ENCODE data around the gene IDH3G.

IDH3G gene

GRCh38 chrX:153741446-153741845 lies 52.7 kb downstream of the IDH3G start:
- Mint-ChIP-seq H3K27me3 (peaks cover 1% of the 10 kb centered on the region), H3K4me1 (peaks cover 12% of the 10 kb centered on the region), H3K27ac (no peak overlapping the region), H3K4me3 (no peak overlapping the region), H3K36me3 (no peaks in the 10 kb centered on the region), H3K9me3 (no peaks in the 10 kb centered on the region)

GRCh38 chrX:153740631-153741222 lies 53.4 kb downstream of the IDH3G start:
- Mint-ChIP-seq H3K36me3 (no peaks in the 10 kb centered on the region), H3K4me3 (no peak overlapping the region), H3K27me3 (no peaks in the 10 kb centered on the region), H3K4me1 (peaks cover 12% of the 10 kb centered on the region), H3K9me3 (no peaks in the 10 kb centered on the region), H3K27ac (no peak overlapping the region)

GRCh38 chrX:153739754-153740486 lies 54.3 kb downstream of the IDH3G start:
- peaks cover 20% of the 10 kb centered on the region for H3K4me1 Mint-ChIP-seq
- no peaks in the 10 kb centered on the region for H3K27me3 Mint-ChIP-seq
- H3K4me3 Mint-ChIP-seq: peak overlapping the region; percentile 4
- no peaks in the 10 kb centered on the region for H3K9me3 Mint-ChIP-seq
- peaks cover under 1% of the 10 kb centered on the region for H3K36me3 Mint-ChIP-seq
- peak overlapping the region; percentile 17 for H3K27ac Mint-ChIP-seq

GRCh38 chrX:153738056-153738605 lies 56.0 kb downstream of the IDH3G start:
- Mint-ChIP-seq H3K27me3 (no peaks in the 10 kb centered on the region), H3K4me1 (peaks cover 21% of the 10 kb centered on the region), H3K9me3 (no peaks in the 10 kb centered on the region), H3K36me3 (peaks cover 2% of the 10 kb centered on the region), H3K27ac (no peak overlapping the region), H3K4me3 (no peak overlapping the region)

GRCh38 chrX:153736871-153737441 lies 57.2 kb downstream of the IDH3G start:
- Mint-ChIP-seq H3K4me3 (no peak overlapping the region), H3K9me3 (no peaks in the 10 kb centered on the region), H3K4me1 (peaks cover 21% of the 10 kb centered on the region), H3K36me3 (peaks cover 2% of the 10 kb centered on the region), H3K27me3 (no peaks in the 10 kb centered on the region), H3K27ac (no peak overlapping the region)

GRCh38 chrX:153736071-153736820 lies 57.9 kb downstream of the IDH3G start:
- H3K4me3 Mint-ChIP-seq: no peak overlapping the region
- peaks cover 27% of the 10 kb centered on the region for H3K4me1 Mint-ChIP-seq
- H3K27me3 Mint-ChIP-seq: no peaks in the 10 kb centered on the region
- peaks cover 7% of the 10 kb centered on the region for H3K36me3 Mint-ChIP-seq
- H3K9me3 Mint-ChIP-seq: no peaks in the 10 kb centered on the region
- no peak overlapping the region for H3K27ac Mint-ChIP-seq

All from activated naive CD4-positive, alpha-beta T cell treated with anti-CD3 and anti-CD28 coated beads, Interleukin-2, amount 50 U/mL, for 24 hours (primary cell).